Ectodermal cell (in vitro differentiated cells): ENCODE measurements around the gene RPS19. TPM values are rescaled to one million over a fixed set of nuclear protein-coding genes. Genes with fewer than 3 reads are reported as not detected.
A peak's percentile ranks its signal among the peaks of the same experiment; 100 is the strongest.

ENCODE experiments used
- H3K27ac ChIP-seq: 2 replicates; pipeline ENCODE4 v1.7.0; 2013; ENCODE audit warnings: mild to moderate bottlenecking, low read depth, low read length; ENCODE audit not compliant: insufficient read depth, poor library complexity, severe bottlenecking
- H3K27me3 ChIP-seq: 2 replicates; pipeline ENCODE4 v1.7.0; 2013; ENCODE audit warnings: mild to moderate bottlenecking, low read length; ENCODE audit not compliant: insufficient read depth, control insufficient read depth, poor library complexity, severe bottlenecking
- H3K36me3 ChIP-seq: one replicate; pipeline ENCODE4 v1.7.0; 2013; ENCODE audit warnings: low read length; ENCODE audit not compliant: control insufficient read depth, insufficient read depth
- H3K4me1 ChIP-seq: one replicate; pipeline ENCODE4 v1.7.0; 2013; ENCODE audit warnings: low read length; ENCODE audit not compliant: control insufficient read depth, insufficient read depth
- H3K4me3 ChIP-seq: 2 replicates; pipeline ENCODE4 v1.7.0; 2013; ENCODE audit warnings: low read depth, low read length, control low read depth; ENCODE audit not compliant: insufficient read depth
- H3K9me3 ChIP-seq: 2 replicates; pipeline ENCODE4 v1.7.0; 2013; ENCODE audit warnings: mild to moderate bottlenecking, low read length, moderate library complexity; ENCODE audit not compliant: control insufficient read depth
- WGBS, 2 experiments: methylation state at CpG; one replicate each; pipeline ENCODE4 v1.1.7; 2013; ENCODE audit warnings: missing lambda C conversion rate in 2 of 2; 5-methylcytosine and 5-hydroxymethylcytosine counted together
- polyA plus RNA-seq, 4 experiments: library from polyadenylated mRNA; stranded (reverse); fragments of 50-300 nt; gene quantifications; one replicate each; pipeline ENCODE4 v1.2.3, GENCODE V29; 2013

Gene RPS19
- polyA plus RNA-seq (2013, experiment 1 of 4), result 4,530 TPM
- polyA plus RNA-seq (2013, experiment 2 of 4), result 4,900 TPM
- 5,092 TPM for polyA plus RNA-seq (2013, experiment 3 of 4)
- polyA plus RNA-seq (2013, experiment 4 of 4), result 5,295 TPM

- peaks cover 17% of the 10 kb centered on the region for H3K4me1 ChIP-seq
- H3K36me3 ChIP-seq, result peaks cover 37% of the 10 kb centered on the region
- peaks cover under 1% of the 10 kb centered on the region for H3K27me3 ChIP-seq
- H3K9me3 ChIP-seq, result no peaks in the 10 kb centered on the region
- peak within 1 kb of the TSS; percentile 74 for H3K4me3 ChIP-seq
- peak within 1 kb of the TSS; percentile 83 for H3K27ac ChIP-seq
- 0% methylated on average over 76 of the region's 76 CpGs for WGBS, 2 experiments
Measured at GRCh38 chr19:41859618-41860418, at the start of gene RPS19. TSS of gene RPS19 (plus strand) at chr19:41860255. CDS start at chr19:41860775, 520 bp downstream.

- no peaks in the 10 kb centered on the region for H3K27me3 ChIP-seq
- no peaks in the 10 kb centered on the region for H3K4me1 ChIP-seq
- no peaks in the 10 kb centered on the region for H3K9me3 ChIP-seq
- no peak overlapping the region for H3K27ac ChIP-seq
- 81 to 83% methylated on average over 4 of the region's 4 CpGs for WGBS, 2 experiments
- no peaks in the 10 kb centered on the region for H3K36me3 ChIP-seq
- H3K4me3 ChIP-seq, result no peak overlapping the region
Measured at GRCh38 chr19:41810301-41810700, 49.8 kb upstream of the RPS19 start.

- Histone ChIP-seq H3K4me3 (no peak overlapping the region), H3K27ac (no peak overlapping the region), H3K36me3 (no peaks in the 10 kb centered on the region), H3K9me3 (no peaks in the 10 kb centered on the region), H3K4me1 (no peaks in the 10 kb centered on the region), H3K27me3 (no peaks in the 10 kb centered on the region)
- 70 to 76% methylated on average over 3 of the region's 3 CpGs for WGBS, 2 experiments
Measured at GRCh38 chr19:41811036-41811435, 49.0 kb upstream of the RPS19 start.

GRCh38 chr19:41811981-41812380 lies 48.1 kb upstream of the RPS19 start:
- no peak overlapping the region for H3K27ac ChIP-seq

DNA sequence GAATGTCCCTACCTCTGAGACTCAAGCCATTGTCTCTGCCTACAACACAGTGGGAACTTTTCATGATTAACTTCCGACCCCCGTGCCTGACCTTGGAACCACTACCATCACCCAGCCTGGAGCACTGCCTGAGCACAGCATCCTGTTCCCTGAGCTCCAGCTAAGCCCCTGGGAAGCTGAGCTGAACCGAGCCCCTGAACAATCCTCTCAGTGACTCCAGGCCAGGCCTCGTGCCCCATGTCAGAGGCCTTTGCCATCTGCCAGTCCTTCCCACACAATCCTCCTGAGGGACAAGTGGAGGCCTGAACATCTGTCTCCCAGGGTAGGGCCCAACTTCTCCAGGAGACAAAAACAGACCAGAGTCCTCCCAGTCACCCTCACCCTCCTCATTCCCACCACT lies 46.1 kb upstream of the RPS19 start:
- Histone ChIP-seq H3K27ac (no peak overlapping the region), H3K4me3 (no peak overlapping the region), H3K9me3 (no peaks in the 10 kb centered on the region), H3K4me1 (no peaks in the 10 kb centered on the region), H3K36me3 (no peaks in the 10 kb centered on the region), H3K27me3 (no peaks in the 10 kb centered on the region)
- WGBS, 2 experiments, result 51 to 55% methylated on average over 4 of the region's 4 CpGs

More at GRCh38 chr19:41811981-41812380, 48.1 kb upstream of the RPS19 start:
- Histone ChIP-seq H3K9me3 (no peaks in the 10 kb centered on the region), H3K4me3 (no peak overlapping the region), H3K36me3 (no peaks in the 10 kb centered on the region), H3K27me3 (no peaks in the 10 kb centered on the region), H3K4me1 (no peaks in the 10 kb centered on the region)
- WGBS, 2 experiments, result 60 to 78% methylated on average over 3 of the region's 3 CpGs

- Histone ChIP-seq H3K4me3 (no peak overlapping the region), H3K9me3 (no peaks in the 10 kb centered on the region), H3K27ac (no peak overlapping the region), H3K4me1 (no peaks in the 10 kb centered on the region), H3K27me3 (no peaks in the 10 kb centered on the region), H3K36me3 (no peaks in the 10 kb centered on the region)
- WGBS, 2 experiments, result 63 to 79% methylated on average over 1 to 2 of the region's 4 CpGs
Measured at GRCh38 chr19:41815301-41815700, 44.8 kb upstream of the RPS19 start.

- no peaks in the 10 kb centered on the region for H3K36me3 ChIP-seq
- no peaks in the 10 kb centered on the region for H3K9me3 ChIP-seq
- H3K4me3 ChIP-seq, result no peak overlapping the region
- whole genome bisulfite sequencing, 2 experiments, result 91 to 95% methylated on average over 2 of the region's 2 CpGs
- H3K27ac ChIP-seq, result no peak overlapping the region
- no peaks in the 10 kb centered on the region for H3K27me3 ChIP-seq
- H3K4me1 ChIP-seq, result no peaks in the 10 kb centered on the region
Measured at GRCh38 chr19:41816761-41817160, 43.3 kb upstream of the RPS19 start.

DNA sequence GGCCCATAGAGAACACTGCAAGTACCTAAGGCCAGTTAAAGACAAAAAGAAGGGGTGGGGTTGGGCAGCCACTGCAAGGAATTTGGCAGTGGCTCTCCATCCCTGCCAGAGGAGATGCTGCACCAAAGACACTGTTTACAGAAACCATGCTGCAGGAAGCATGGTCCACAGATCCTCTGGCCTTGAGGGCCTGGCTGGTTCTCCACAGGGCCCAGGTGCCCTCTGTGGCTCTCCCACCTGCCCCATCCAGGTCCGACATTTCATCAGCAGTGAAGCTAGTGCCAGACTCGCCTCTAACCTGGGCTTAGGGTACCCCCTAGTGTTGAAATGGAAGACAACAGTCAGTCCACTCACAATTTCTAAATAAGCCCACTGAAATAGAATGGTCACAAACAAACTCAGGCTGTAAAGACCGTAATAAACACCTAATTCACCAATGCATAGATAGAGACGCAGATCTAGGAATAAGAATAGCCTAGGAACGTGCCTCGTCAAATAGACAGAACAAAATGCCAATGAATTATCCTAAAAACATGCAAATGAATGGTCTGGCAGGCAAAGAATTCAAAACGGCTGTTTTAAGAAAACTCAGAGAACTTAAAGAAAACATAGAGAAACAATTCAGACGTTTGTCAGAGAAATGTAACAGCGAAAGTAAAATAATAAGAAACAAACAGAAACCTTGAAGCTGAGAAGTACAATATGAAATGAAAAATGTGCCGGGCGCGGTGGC lies 38.9 kb upstream of the RPS19 start:
- no peak overlapping the region for H3K27ac ChIP-seq
- H3K9me3 ChIP-seq, result no peaks in the 10 kb centered on the region
- peaks cover 3% of the 10 kb centered on the region for H3K27me3 ChIP-seq
- 44 to 45% methylated on average over 12 of the region's 12 CpGs for WGBS, 2 experiments
- no peaks in the 10 kb centered on the region for H3K4me1 ChIP-seq
- no peaks in the 10 kb centered on the region for H3K36me3 ChIP-seq
- H3K4me3 ChIP-seq, result no peak overlapping the region

GRCh38 chr19:41837981-41838708 lies 21.9 kb upstream of the RPS19 start:
- Histone ChIP-seq H3K4me1 (no peaks in the 10 kb centered on the region), H3K36me3 (no peaks in the 10 kb centered on the region), H3K4me3 (no peak overlapping the region), H3K27me3 (peaks cover 23% of the 10 kb centered on the region), H3K27ac (no peak overlapping the region), H3K9me3 (no peaks in the 10 kb centered on the region)
- WGBS, 2 experiments, result 76 to 78% methylated on average over 13 of the region's 13 CpGs

- no peaks in the 10 kb centered on the region for H3K9me3 ChIP-seq
- no peak overlapping the region for H3K27ac ChIP-seq
- WGBS, 2 experiments, result 64 to 76% methylated on average over 2 of the region's 2 CpGs
- H3K27me3 ChIP-seq, result peaks cover 23% of the 10 kb centered on the region
- no peak overlapping the region for H3K4me3 ChIP-seq
- no peaks in the 10 kb centered on the region for H3K36me3 ChIP-seq
- H3K4me1 ChIP-seq, result no peaks in the 10 kb centered on the region
Measured at GRCh38 chr19:41839211-41839610, 20.8 kb upstream of the RPS19 start.
